Stomach (tissue), 9 donors: ENCODE results near the gene RNF224. TPM values are rescaled to one million over a fixed set of nuclear protein-coding genes. Genes with fewer than 3 reads are reported as not detected.
A peak's percentile ranks its signal among the peaks of the same experiment; 100 is the strongest.

ENCODE experiments used
- DNase-seq, 2 donors: peaks; one replicate each; pipeline versions ENCODE4 v3.0.0 to v3.0.0-alpha.2; 2013 to 2019
- H3K27ac ChIP-seq, 5 donors: fragments of 200-600 bp in 4 of 5; sonication (generic) in 4 of 5; one replicate each; pipeline ENCODE4 v1.5.1; 2013 to 2019; ENCODE audit warnings: mild to moderate bottlenecking in 1 of 5, moderate library complexity in 1 of 5
- H3K27me3 ChIP-seq, 3 donors: fragments of 200-600 bp; sonication (generic); one replicate each; pipeline ENCODE4 v1.5.1; 2017 to 2019; ENCODE audit warnings: mixed run types in 1 of 3
- H3K36me3 ChIP-seq, 4 donors: fragments of 200-600 bp; sonication (generic); 1 replicate in 3 of 4; 2 replicates in 1 of 4; pipeline ENCODE4 v1.5.1; 2016 to 2019
- H3K4me1 ChIP-seq, 4 donors: fragments of 200-600 bp; sonication (generic); one replicate each; pipeline ENCODE4 v1.5.1; 2016 to 2019
- H3K4me3 ChIP-seq, 4 donors: fragments of 200-600 bp; sonication (generic) in 3 of 4; one replicate each; pipeline ENCODE4 v1.5.1; 2016 to 2019; ENCODE audit warnings: mild to moderate bottlenecking in 1 of 4
- H3K9me3 ChIP-seq, 4 donors: fragments of 200-600 bp; sonication (generic); one replicate each; pipeline ENCODE4 v1.5.1; 2016 to 2019
- EP300 ChIP-seq: sonication (generic); formaldehyde crosslinking; IDR thresholded peaks from one replicate; pipeline ENCODE4 v1.6.1; 2017; ENCODE audit warnings: antibody characterized with exemption
- POLR2A ChIP-seq, 4 donors: fragments of 450-650 bp; IDR thresholded peaks; one replicate each; pipeline ENCODE4 v1.6.1; 2016; ENCODE audit warnings: antibody characterized with exemption in 4 of 4, control low read depth in 2 of 4, mild to moderate bottlenecking in 1 of 4, moderate library complexity in 1 of 4
- POLR2AphosphoS5 ChIP-seq, 3 donors: sonication (generic); formaldehyde crosslinking; IDR thresholded peaks; one replicate each; pipeline ENCODE4 v1.6.1; 2016; ENCODE audit warnings: antibody characterized with exemption in 3 of 3
- WGBS, 5 donors: extraction: QIAGEN DNeasy Blood & Tissue Kit in 3 of 5; methylation state at CpG; one replicate each; pipeline versions ENCODE4 v1.1.5 to v1.1.7; 2013 to 2018; 5-methylcytosine and 5-hydroxymethylcytosine counted together
- intact Hi-C: fragments of 100-400 bp; cut with DNase I; formaldehyde crosslinking; loops from one replicate; pipeline ENCODE4 v1.15.1; 2023; ENCODE audit warnings: low total_unique reads
- polyA plus RNA-seq, 3 donors: library from polyadenylated mRNA; stranded (reverse); fragments of 200-250 nt; gene quantifications; one replicate each; pipeline ENCODE4 v1.2.3, GENCODE V29; 2013
- total RNA-seq, 5 donors: library from RNA; depleted of rRNA; stranded (reverse); fragments of >200 nt; gene quantifications; one replicate each; pipeline versions ENCODE4 v1.1.0 to v1.2.3, GENCODE V29; 2014 to 2016
- TF ChIP-seq, protein P1 (sequence below), 7 experiments: fragments of 450-650 bp in 4 of 7; fragments of 200-600 bp in 3 of 7; sonication (generic) in 3 of 7; IDR thresholded peaks; one replicate each; pipeline ENCODE4 v1.5.1; 2016 to 2019; ENCODE audit warnings: antibody characterized with exemption in 7 of 7, control low read depth in 2 of 7, mild to moderate bottlenecking in 1 of 7
- donor health status: healthy with polysubstance abuse.
- donor health status: Bipolar disorder and iron deficiency.
- donor health status: healthy.

RNF224 gene
- total and polyA plus RNA-seq, 8 donors = 1.0 TPM; not detected in 7

DNA sequence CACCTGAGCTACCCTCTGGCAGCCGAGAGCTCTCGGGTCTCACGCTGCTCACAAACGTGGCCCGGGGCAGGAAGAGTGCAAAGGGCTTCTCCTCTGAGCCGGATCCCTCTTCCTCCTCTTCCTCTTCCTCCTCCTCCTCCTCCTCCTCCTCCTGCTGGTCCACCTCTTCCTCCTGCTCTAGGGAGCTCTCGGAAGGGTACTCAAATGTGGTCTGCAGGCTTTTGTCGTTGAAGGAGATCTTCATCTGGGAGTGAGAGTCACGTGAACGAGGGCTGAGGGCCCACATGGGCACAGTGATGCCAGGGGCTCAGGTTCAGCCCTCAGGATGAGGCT is 34.9 kb upstream of the RNF224 start:
- H3K27ac ChIP-seq = peak overlapping the region in 4 of 5 donors; percentile 9 to 97 (median 62)
- TF ChIP-seq POLR2AphosphoS5 (IDR thresholded peaks at IDR 0.05) (no peak), EP300 (no peak), POLR2A (IDR thresholded peaks at IDR 0.05) (no peak)
- TF ChIP-seq, protein P1, sequence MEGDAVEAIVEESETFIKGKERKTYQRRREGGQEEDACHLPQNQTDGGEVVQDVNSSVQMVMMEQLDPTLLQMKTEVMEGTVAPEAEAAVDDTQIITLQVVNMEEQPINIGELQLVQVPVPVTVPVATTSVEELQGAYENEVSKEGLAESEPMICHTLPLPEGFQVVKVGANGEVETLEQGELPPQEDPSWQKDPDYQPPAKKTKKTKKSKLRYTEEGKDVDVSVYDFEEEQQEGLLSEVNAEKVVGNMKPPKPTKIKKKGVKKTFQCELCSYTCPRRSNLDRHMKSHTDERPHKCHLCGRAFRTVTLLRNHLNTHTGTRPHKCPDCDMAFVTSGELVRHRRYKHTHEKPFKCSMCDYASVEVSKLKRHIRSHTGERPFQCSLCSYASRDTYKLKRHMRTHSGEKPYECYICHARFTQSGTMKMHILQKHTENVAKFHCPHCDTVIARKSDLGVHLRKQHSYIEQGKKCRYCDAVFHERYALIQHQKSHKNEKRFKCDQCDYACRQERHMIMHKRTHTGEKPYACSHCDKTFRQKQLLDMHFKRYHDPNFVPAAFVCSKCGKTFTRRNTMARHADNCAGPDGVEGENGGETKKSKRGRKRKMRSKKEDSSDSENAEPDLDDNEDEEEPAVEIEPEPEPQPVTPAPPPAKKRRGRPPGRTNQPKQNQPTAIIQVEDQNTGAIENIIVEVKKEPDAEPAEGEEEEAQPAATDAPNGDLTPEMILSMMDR (IDR thresholded peaks at IDR 0.05) = no peak
- peaks cover 15 to 31% (median 30%) of the 10 kb centered on the region in 4 donors for H3K36me3 ChIP-seq
- H3K27me3 ChIP-seq = no peaks in the 10 kb centered on the region
- H3K4me1 ChIP-seq = peaks cover 47 to 90% (median 86%) of the 10 kb centered on the region in 4 donors
- 70 to 78% (median 75%) methylated on average over 10 of the region's 10 CpGs for WGBS, 5 donors
- no peak overlapping the region for H3K4me3 ChIP-seq
- intact Hi-C loops = no loop called here
- H3K9me3 ChIP-seq = no peaks in the 10 kb centered on the region
- DNase-seq = no peak

DNA sequence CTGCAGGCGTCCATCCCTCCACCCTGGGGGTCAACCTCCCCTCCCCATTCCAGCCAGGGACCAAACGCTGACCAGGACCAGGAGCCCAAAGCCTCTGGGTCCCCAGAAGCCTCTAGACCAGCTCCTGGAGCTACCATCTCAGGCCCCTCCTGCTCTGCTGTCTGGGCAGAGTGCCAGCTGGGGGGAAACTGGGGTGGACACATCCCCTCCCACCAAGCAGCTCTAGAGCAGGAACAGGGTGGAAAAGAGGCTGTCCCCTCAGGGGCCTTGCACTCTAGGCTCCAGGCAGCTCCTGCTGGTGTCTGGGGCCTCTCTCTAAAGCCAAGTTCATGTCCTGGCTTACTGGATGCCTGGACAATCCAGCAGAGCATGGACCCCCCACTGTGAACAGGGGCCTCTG is 34.4 kb upstream of the RNF224 start:
- no peak for DNase-seq
- Histone ChIP-seq H3K4me1 (peaks cover 47 to 90% (median 86%) of the 10 kb centered on the region in 4 donors), H3K27me3 (no peaks in the 10 kb centered on the region), H3K27ac (peak overlapping the region in 3 of 5 donors; percentile 78 to 97 (median 86)), H3K4me3 (no peak overlapping the region), H3K9me3 (no peaks in the 10 kb centered on the region), H3K36me3 (peaks cover 15 to 31% (median 29%) of the 10 kb centered on the region in 4 donors)
- intact Hi-C loops = no loop called here
- 79 to 100% (median 89%) methylated on average over 2 of the region's 2 CpGs; no CpG with 5 or more reads in 1 of the 5 donors for WGBS, 5 donors
- TF ChIP-seq, protein P1 (IDR thresholded peaks at IDR 0.05) = no peak
- TF ChIP-seq POLR2A (IDR thresholded peaks at IDR 0.05) = no peak
- no peak for TF ChIP-seq EP300
- no peak for TF ChIP-seq POLR2AphosphoS5 (IDR thresholded peaks at IDR 0.05)

DNA sequence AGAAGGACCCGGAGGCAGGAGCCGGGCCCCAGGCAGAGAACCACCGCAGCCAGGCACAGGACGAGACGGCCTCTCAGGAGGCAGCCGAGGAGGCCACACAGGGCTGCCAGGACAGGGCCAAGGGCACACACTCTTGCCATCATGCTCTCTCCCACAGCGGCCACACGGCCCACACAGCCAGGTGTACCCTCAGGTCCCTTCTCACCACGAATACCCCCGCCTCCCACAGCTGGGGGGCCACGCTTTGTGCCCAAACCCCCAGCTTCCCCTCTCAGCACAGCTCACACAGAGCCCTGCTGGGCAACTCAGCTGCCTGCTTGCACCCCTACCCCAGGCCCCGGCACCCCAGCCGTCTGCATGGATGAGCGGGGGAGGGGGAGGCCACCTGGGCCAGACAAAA is 33.5 kb upstream of the RNF224 start:
- H3K27ac ChIP-seq = peak overlapping the region; percentile 78 to 97 (median 86)

DNA sequence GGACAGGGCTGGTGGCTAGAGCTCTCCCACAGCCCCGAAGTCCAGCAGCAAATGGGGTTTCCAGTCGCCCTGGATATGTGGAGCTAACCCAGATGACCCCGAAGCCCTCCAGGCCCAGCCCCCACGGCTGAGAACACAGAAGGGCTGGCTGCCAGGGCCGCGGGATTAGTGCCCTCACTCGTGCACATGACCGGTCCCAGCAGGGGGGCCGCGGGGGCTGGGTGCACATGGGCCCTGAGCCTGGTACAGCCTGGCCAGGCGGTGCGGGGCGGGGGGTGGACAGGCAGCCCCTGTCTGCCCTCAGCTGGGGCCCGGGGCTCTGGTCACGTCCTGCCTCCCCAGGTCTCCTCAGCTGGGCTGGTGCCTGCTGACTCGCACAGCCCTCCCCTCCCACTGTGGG is 32.9 kb upstream of the RNF224 start:
- TF ChIP-seq POLR2A (IDR thresholded peaks at IDR 0.05) (no peak), POLR2AphosphoS5 (IDR thresholded peaks at IDR 0.05) (no peak), EP300 (no peak)
- TF ChIP-seq, protein P1 (IDR thresholded peaks at IDR 0.05) = no peak
- H3K27ac ChIP-seq = peak overlapping the region; percentile 78 to 97 (median 86)
- DNase-seq = peak; percentile 56 to 93

More for the DNA sequence above, 33.5 kb upstream of the RNF224 start:
- H3K4me1 ChIP-seq = peaks cover 53 to 97% (median 93%) of the 10 kb centered on the region in 4 donors
- no peaks in the 10 kb centered on the region for H3K27me3 ChIP-seq
- TF ChIP-seq POLR2A (IDR thresholded peaks at IDR 0.05) = no peak
- TF ChIP-seq EP300 = no peak
- TF ChIP-seq, protein P1 (IDR thresholded peaks at IDR 0.05) = no peak
- TF ChIP-seq POLR2AphosphoS5 (IDR thresholded peaks at IDR 0.05) = no peak
- no peaks in the 10 kb centered on the region for H3K9me3 ChIP-seq
- intact Hi-C loops = no loop called here
- peak overlapping the region in 2 of 4 donors; percentile 6 to 67 for H3K4me3 ChIP-seq
- DNase-seq = no peak
- H3K36me3 ChIP-seq = peaks cover 15 to 31% (median 29%) of the 10 kb centered on the region in 4 donors
- WGBS, 5 donors = 44 to 74% (median 65%) methylated on average over 12 to 14 of the region's 14 CpGs

More for the DNA sequence above, 32.9 kb upstream of the RNF224 start:
- Histone ChIP-seq H3K9me3 (no peaks in the 10 kb centered on the region), H3K4me1 (peaks cover 56 to 99% (median 93%) of the 10 kb centered on the region in 4 donors), H3K27me3 (no peaks in the 10 kb centered on the region), H3K4me3 (peak overlapping the region in 3 of 4 donors; percentile 6 to 78 (median 67)), H3K36me3 (peaks cover 15 to 31% (median 29%) of the 10 kb centered on the region in 4 donors)
- intact Hi-C loops = no loop called here
- WGBS, 5 donors = 23 to 37% (median 33%) methylated on average over 3 to 16 of the region's 16 CpGs
